GM12873 (cell line): ENCODE data around the gene SH3RF3.

Experiments used
- TF ChIP-seq, protein P1 (sequence below): IDR thresholded peaks from 2 replicates; pipeline ENCODE4 v1.5.1; 2012; ENCODE audit warnings: low read depth, mild to moderate bottlenecking, moderate library complexity, low read length, control low read depth; ENCODE audit not compliant: insufficient read depth; ENCODE audit errors: missing control alignments

SH3RF3 gene

DNA sequence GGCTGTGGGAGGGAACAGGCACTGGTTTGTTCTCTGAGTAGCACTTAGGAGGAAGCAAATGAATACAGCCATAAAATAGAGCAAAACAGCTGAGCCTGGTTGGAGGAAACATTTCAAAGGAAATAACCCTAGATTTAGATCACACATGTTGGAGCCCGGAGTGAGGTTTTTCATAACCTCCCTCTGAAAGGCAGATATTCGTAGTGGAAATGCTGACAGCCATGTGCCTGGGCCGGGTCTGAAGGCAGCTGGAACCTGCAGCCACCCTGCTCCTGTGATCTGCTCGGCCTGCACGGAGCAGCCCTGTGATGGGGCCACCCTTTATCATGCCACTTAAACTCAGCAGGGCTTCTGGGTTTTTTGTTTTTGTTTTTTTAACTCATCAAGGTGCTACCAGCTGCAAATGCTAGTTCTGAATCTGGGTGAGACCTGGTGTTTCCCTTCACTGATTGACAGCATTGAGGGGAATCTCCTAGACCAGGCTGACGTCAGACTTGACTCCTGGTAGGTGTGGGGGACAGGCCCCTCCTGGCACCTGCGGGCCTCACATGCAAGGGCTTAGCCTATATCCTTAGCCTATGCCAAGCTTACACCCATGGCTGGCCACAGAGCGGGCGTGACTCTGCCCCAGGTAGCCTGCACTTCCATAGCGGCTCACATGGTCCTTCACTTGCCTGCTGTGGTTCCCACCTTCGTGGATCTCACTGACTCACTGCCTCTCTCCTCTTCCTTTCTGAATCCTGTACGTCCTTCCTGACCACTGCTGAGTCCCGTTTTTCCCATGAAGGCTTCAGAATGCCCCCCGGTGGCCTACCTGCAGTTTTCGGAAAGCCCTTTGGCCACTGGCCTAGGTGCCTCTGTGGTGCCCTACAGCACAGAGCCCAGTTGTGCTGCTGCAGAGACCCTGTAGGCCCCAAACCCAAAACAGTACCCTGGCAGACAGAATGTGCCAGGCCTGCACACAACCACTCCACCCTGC, 267.5 kb downstream of the SH3RF3 start:
- TF ChIP-seq, protein P1, sequence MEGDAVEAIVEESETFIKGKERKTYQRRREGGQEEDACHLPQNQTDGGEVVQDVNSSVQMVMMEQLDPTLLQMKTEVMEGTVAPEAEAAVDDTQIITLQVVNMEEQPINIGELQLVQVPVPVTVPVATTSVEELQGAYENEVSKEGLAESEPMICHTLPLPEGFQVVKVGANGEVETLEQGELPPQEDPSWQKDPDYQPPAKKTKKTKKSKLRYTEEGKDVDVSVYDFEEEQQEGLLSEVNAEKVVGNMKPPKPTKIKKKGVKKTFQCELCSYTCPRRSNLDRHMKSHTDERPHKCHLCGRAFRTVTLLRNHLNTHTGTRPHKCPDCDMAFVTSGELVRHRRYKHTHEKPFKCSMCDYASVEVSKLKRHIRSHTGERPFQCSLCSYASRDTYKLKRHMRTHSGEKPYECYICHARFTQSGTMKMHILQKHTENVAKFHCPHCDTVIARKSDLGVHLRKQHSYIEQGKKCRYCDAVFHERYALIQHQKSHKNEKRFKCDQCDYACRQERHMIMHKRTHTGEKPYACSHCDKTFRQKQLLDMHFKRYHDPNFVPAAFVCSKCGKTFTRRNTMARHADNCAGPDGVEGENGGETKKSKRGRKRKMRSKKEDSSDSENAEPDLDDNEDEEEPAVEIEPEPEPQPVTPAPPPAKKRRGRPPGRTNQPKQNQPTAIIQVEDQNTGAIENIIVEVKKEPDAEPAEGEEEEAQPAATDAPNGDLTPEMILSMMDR: no peak

DNA sequence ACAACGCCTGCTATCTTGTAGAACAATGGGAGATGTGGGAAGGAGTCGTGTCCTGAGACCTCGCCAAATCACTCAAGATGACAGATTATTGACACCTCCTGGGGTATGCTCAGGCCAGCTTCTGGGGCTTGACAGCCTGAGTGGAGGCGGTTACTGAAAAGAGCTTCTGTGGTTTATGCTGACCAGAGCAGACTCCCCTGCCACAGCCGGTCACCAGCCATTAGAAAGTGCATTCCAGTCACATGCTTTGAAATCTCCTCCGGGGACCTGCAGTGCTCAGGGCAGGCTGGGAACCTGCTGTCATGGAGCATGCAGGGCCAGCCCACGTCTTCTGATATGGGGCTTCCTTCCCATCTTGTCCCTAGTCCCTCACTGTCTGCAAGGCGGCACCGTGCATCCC, 268.9 kb downstream of the SH3RF3 start:
- TF ChIP-seq, protein P1: no peak

DNA sequence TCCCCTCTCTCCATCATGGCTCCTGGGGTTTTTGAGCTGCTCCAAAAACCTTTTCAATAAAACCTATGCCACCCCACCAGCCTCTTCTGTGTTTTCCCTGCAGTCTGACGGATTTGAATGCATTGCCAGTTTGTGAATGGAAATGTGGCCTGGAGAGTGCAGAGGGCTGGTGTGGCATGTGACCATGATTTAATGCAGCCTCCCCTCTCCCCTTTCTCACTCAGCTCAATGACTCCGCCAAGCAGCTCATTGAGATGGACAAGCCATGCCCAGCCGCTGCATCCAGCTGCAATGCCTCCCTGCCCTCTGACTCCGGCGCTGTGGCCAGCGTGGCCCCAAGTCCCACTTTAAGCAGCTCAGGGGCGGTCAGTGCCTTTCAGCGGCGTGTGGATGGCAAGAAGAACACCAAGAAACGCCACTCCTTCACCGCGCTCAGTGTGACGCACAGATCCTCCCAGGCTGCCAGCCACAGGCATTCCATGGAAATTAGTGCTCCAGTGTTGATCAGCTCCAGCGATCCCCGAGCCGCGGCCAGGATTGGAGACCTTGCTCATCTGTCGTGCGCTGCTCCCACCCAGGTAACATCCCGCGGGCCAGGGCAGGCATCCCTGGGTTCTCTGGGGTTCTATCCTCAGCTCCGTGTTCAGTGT, 269.5 kb downstream of the SH3RF3 start:
- TF ChIP-seq, protein P1: no peak

DNA sequence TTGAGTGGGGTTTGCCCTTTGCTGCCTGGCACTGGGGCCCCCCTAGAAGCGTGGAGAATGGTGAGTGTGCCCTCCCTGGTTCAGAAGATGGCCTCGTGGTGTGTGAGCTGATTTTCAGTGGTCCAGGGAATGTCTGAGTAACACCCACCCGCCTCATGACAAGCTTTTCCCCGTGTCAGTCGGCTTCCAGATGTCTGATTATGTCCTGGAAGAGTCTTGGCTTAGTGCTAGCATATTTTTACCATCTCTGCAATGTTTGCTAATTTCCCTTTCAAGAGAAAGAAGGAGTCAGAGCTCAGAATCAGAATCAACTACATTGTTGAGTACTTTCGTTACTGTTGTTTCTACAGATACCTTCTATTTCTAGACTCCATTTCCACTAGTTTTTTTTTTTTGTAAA, 270.1 kb downstream of the SH3RF3 start:
- TF ChIP-seq, protein P1: no peak

DNA sequence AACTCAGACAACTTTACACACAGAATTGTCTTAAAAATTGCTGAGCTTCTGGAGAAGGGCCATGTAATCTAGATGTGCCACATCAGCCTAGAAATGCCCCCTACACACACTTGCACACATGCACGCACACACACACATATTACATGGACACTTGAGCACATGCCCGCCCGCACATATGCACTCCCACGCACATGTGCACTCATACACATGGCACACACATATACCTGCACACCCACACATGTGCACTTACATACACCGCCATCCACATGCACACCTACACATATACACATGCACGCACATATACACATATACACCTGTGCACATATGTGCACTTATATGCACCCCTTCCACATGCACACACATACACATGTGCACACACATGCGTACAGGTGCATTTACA, 271.1 kb downstream of the SH3RF3 start:
- TF ChIP-seq, protein P1: no peak

DNA sequence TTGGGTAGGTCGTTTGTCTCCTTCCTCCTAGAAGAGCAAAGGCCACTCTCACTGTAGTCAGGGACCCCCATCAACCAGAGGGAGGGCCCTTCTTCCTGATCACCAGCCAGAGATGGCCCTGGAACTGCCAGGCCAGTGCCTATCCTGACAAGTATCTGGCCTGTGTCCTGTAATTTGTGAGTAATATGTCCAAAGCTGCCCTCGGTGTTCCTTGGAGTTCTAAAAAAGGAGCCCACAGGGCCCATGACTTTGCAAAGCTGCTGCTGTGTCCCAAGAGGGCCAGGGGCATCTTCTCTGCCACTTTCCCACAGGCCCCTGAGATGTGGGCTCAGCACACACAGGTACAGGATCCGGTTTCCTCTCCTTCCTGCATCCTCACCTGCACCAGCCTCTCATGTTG, 272.4 kb downstream of the SH3RF3 start:
- TF ChIP-seq, protein P1: no peak

DNA sequence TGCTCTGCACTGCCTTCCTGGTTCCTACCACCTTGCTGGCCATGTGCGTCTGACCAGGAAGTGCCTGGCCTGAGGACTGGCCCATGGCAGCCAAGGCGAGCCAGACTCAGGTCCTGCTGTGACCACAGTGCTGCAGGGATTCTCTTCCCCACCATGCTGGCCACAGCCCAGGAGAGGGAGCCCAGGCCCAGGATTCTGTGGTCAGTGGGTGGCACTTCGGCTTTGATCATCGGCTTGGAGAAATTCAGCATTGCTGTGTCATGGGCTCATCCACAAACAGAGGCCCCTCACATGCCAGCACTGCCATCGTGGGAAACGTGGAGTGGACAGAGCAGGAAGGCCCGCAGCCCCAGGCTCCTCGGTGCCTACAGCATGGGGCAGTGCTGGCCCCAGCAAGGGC, 273.2 kb downstream of the SH3RF3 start:
- TF ChIP-seq, protein P1: no peak
